ENCODE results near the gene PSMC6. TPM values are rescaled to one million over a fixed set of nuclear protein-coding genes. Genes with fewer than 3 reads are reported as not detected.

PSMC6 gene
- total and polyA plus RNA-seq, 2 of the 13 experiments (the other 11 are each of a cell fraction or from before 2014, with no cell fraction given): 90.0 to 210 TPM

GRCh38 chr14:52694761-52695480 lies 12.1 kb upstream of the PSMC6 start (continued):
- TF ChIP-seq ZFP82 (CRISPR knock-in tag; IDR thresholded peaks at IDR 0.05; ENCODE audit: borderline replicate concordance): no peak
- no peak for TF ChIP-seq KDM5A (IDR thresholded peaks at IDR 0.05; ENCODE audit: borderline replicate concordance, low read length)
- TF ChIP-seq SRSF4 (IDR thresholded peaks at IDR 0.05; ENCODE audit: low read depth, low read length, poor library complexity, severe bottlenecking): no peak
- TF ChIP-seq ZNF20 (CRISPR knock-in tag; IDR thresholded peaks at IDR 0.05): no peak
- TF ChIP-seq HDAC2 (CRISPR knock-in tag; IDR thresholded peaks at IDR 0.05): peak; percentile 51; the same call in 1 of the 2 replicates
- TF ChIP-seq DR1 (CRISPR knock-in tag; IDR thresholded peaks at IDR 0.05): no peak
- TF ChIP-seq ZNF740 (CRISPR knock-in tag; IDR thresholded peaks at IDR 0.05): no peak
- 0 out of 2 replicates have a peak, but pooled peaks have one; percentile 62 for TF ChIP-seq PBX3 (CRISPR knock-in tag; IDR thresholded peaks at IDR 0.05; ENCODE audit: borderline replicate concordance)
- TF ChIP-seq HMGA1 (CRISPR knock-in tag; conservative IDR thresholded peaks at IDR 0.05): no peak
- no peak for TF ChIP-seq MBNL3 (CRISPR knock-in tag; conservative IDR thresholded peaks at IDR 0.05)
- TF ChIP-seq SYNCRIP (IDR thresholded peaks at IDR 0.05; ENCODE audit: insufficient read depth, low read depth, low read length): no peak
- TF ChIP-seq ZNF230 (CRISPR knock-in tag; IDR thresholded peaks at IDR 0.05): no peak
- no peak for TF ChIP-seq RBAK (CRISPR knock-in tag; IDR thresholded peaks at IDR 0.05)
- TF ChIP-seq SOX6 (IDR thresholded peaks at IDR 0.05): no peak
- TF ChIP-seq SOX6 (CRISPR knock-in tag; IDR thresholded peaks at IDR 0.05): no peak; the same call in 1 of the 2 replicates
- no peak for TF ChIP-seq AGO1 (IDR thresholded peaks at IDR 0.05; ENCODE audit: low read depth, low read length, poor library complexity, severe bottlenecking)
- TF ChIP-seq ZSCAN12 (CRISPR knock-in tag; IDR thresholded peaks at IDR 0.05): no peak; the same call in 1 of the 2 replicates
- TF ChIP-seq ZSCAN9 (CRISPR knock-in tag; IDR thresholded peaks at IDR 0.05; ENCODE audit: borderline replicate concordance): no peak
- TF ChIP-seq E2F1 (CRISPR knock-in tag; IDR thresholded peaks at IDR 0.05): no peak
- no peak for TF ChIP-seq ZNF12 (CRISPR knock-in tag; IDR thresholded peaks at IDR 0.05)
- no peak for TF ChIP-seq KLF11 (CRISPR knock-in tag; IDR thresholded peaks at IDR 0.05)
- 0 out of 2 replicates have a peak, but pooled peaks have one; percentile 10 for TF ChIP-seq ZNF253 (CRISPR knock-in tag; IDR thresholded peaks at IDR 0.05; ENCODE audit: borderline replicate concordance)
- TF ChIP-seq KLF12 (CRISPR knock-in tag; IDR thresholded peaks at IDR 0.05; ENCODE audit: borderline replicate concordance): no peak
- no peak for TF ChIP-seq PLSCR1 (CRISPR knock-in tag; IDR thresholded peaks at IDR 0.05; ENCODE audit: borderline replicate concordance)
- no peak for TF ChIP-seq SOX13 (IDR thresholded peaks at IDR 0.05)
- no peak for TF ChIP-seq SOX13 (CRISPR knock-in tag; conservative IDR thresholded peaks at IDR 0.05 in 1 of 2, IDR thresholded peaks at IDR 0.05 in 1 of 2)
- TF ChIP-seq FOXC1 (CRISPR knock-in tag; IDR thresholded peaks at IDR 0.05; ENCODE audit: borderline replicate concordance): no peak
- TF ChIP-seq MAF1 (CRISPR knock-in tag; IDR thresholded peaks at IDR 0.05; ENCODE audit: borderline replicate concordance): no peak
- no peak for TF ChIP-seq U2AF2 (IDR thresholded peaks at IDR 0.05; ENCODE audit: low read depth, low read length)

Measured in HepG2 (cell line).